Mammary epithelial cell (primary cell): ENCODE data around the gene GALNT17.

Source experiments
- EZH2 ChIP-seq: IDR thresholded peaks from 2 replicates; pipeline ENCODE4 v1.6.1; 2012; ENCODE audit warnings: low read length, inconsistent platforms, borderline replicate concordance
- TF ChIP-seq, protein P1 (sequence below), 2 donors: IDR thresholded peaks in 1 of 2; conservative IDR thresholded peaks in 1 of 2; 2 replicates each; pipeline ENCODE4 v1.5.1; 2011 to 2012; ENCODE audit warnings: inconsistent platforms in 2 of 2, low read length in 2 of 2, mild to moderate bottlenecking in 2 of 2, control low read depth in 1 of 2, low read depth in 1 of 2; ENCODE audit not compliant: insufficient read depth in 1 of 2; ENCODE audit errors: extremely low read depth in 1 of 2

DNA sequence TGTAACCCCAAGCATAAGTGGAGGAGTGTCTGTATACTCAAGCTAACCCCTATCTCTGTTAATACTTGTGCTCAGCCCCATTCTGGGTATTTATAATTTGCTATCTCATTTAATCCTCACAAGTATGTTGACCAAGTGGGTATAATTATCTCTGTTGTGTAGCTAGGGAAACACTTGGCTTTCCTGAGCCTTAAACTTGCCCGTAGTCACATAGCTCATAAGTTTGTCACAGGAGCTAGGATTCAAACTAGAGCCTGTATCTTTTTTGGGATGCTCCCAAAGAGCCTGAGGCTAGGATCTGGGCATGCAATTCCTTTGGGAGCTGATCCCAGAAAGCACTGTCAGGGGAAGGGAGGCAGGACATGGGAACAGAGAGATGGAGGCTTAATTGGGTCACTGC lies 377.4 kb downstream of the GALNT17 start:
- TF ChIP-seq EZH2: no peak
- TF ChIP-seq, protein P1, sequence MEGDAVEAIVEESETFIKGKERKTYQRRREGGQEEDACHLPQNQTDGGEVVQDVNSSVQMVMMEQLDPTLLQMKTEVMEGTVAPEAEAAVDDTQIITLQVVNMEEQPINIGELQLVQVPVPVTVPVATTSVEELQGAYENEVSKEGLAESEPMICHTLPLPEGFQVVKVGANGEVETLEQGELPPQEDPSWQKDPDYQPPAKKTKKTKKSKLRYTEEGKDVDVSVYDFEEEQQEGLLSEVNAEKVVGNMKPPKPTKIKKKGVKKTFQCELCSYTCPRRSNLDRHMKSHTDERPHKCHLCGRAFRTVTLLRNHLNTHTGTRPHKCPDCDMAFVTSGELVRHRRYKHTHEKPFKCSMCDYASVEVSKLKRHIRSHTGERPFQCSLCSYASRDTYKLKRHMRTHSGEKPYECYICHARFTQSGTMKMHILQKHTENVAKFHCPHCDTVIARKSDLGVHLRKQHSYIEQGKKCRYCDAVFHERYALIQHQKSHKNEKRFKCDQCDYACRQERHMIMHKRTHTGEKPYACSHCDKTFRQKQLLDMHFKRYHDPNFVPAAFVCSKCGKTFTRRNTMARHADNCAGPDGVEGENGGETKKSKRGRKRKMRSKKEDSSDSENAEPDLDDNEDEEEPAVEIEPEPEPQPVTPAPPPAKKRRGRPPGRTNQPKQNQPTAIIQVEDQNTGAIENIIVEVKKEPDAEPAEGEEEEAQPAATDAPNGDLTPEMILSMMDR (conservative IDR thresholded peaks at IDR 0.05 in 1 of 2, IDR thresholded peaks at IDR 0.05 in 1 of 2; ENCODE audit: extremely low read depth in 1 of 2, insufficient read depth in 1 of 2, low read depth in 1 of 2, low read length in 2 of 2): no peak
